Measurements from ENCODE around the gene BHLHA15. TPM values are rescaled to one million over a fixed set of nuclear protein-coding genes. Genes with fewer than 3 reads are reported as not detected.

The BHLHA15 gene
- total RNA-seq, 1 donor from 2014 or later: not detected

DNA sequence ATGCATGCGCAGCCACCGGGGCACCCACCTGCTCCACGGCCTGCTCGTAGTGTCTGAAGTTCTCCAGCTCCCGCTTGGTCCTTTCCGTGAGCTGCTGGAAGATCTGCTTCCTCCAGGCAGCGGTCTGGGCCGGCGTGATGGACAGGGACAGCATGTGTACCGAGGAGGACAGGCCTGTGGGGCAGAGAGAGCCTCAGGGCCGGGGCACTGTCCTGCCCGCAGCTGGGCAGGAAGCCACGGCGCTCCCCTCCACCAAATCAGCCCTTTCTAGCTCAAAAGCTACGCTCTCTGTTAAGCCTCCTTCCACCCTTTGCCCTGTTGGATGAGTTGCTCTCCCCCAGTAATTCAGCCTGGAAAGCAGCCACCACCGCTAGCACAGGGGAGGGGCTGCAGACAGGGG lies 21.6 kb downstream of the BHLHA15 start:
- H3K4me3 ChIP-seq: no peak overlapping the region
- H3K27me3 ChIP-seq (ENCODE audit: low read depth): no peaks in the 10 kb centered on the region
- no peak for DNase-seq
- H3K4me1 ChIP-seq: no peaks in the 10 kb centered on the region
- no peak overlapping the region for H3K27ac ChIP-seq (replicated peaks)
- intact Hi-C loops (cut with micrococcal nuclease): no loop called here
- H3K36me3 ChIP-seq: peaks cover 86% of the 10 kb centered on the region
- TF ChIP-seq, protein P1, sequence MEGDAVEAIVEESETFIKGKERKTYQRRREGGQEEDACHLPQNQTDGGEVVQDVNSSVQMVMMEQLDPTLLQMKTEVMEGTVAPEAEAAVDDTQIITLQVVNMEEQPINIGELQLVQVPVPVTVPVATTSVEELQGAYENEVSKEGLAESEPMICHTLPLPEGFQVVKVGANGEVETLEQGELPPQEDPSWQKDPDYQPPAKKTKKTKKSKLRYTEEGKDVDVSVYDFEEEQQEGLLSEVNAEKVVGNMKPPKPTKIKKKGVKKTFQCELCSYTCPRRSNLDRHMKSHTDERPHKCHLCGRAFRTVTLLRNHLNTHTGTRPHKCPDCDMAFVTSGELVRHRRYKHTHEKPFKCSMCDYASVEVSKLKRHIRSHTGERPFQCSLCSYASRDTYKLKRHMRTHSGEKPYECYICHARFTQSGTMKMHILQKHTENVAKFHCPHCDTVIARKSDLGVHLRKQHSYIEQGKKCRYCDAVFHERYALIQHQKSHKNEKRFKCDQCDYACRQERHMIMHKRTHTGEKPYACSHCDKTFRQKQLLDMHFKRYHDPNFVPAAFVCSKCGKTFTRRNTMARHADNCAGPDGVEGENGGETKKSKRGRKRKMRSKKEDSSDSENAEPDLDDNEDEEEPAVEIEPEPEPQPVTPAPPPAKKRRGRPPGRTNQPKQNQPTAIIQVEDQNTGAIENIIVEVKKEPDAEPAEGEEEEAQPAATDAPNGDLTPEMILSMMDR (IDR thresholded peaks at IDR 0.05; ENCODE audit: borderline replicate concordance): no peak
- H3K9me3 ChIP-seq (replicated peaks): no peaks in the 10 kb centered on the region

DNA sequence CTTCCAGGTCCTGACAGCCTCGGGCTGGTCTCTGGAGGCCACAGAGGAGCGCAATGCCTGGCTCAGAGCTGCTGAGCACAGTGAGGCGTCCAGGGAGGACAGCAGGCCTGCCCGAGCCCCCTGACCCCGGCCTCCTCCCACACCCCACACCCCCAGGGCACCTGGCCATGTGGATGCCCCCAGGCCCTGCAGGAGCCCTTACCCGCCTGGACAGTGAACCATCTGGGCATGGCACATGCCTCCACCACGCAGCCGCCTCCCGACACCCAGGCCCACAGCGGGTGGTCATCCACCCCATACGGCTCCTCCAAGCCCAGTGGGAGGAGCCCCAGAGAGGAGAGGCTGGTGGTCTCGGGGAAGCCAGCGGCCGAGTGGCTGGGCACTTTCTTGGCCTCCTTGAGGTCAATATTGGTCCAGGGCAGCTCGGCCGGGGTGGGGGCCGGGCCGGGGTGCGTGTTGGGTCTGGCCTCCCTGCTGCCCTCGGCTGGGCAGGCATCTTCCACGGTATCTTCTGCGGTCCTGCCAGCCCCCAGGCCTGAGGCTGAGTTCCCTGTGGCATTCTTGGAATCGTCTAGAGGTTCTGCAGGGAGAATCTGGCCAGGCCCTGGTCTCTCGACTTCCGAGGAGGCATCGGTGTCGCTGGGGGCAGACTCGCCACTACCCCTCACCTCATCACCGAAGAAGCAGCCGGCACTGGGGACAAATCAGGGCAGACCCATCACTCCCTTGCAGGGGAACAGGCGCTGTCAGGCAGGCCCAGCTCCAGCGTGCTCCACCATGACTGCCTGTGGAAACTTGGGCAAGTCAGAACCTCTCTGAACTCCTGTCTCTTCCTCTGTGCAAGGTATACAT lies 22.2 kb downstream of the BHLHA15 start:
- peaks cover 86% of the 10 kb centered on the region for H3K36me3 ChIP-seq

DNA sequence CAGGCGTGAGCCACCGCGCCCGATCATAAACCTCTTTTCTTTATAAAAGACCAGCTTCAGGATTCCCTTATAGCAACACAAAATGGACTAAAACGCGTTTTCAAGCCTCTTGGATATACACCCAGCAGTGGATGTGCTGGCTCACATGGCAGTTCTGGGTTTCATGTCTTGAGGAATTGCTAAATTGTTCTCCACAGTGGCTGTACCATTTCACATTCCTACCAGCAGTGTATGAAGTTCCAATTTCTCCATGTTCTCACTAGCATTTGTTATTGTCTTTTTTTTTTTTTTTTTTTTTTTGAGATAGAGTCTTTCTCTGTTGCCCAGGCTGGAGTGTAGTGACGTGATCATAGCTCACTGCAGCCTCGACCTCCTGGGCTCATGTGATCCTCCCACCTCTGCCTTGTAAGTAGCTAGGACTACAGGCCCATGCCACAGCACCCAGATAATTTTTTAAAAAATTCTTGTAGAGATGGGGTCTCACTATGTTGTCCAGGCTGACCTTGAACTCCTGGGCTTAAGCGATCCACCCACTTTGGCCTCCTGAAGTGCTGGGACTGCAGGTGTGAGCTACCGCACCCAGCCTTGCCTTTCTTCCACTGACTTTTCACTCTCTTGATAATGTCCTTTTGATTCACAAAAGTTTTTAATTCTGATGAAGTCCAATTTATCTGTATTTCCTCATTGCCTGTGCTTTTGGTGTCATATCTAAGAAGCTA lies 23.3 kb downstream of the BHLHA15 start:
- DNase-seq: no peak
- Histone ChIP-seq H3K27me3 (ENCODE audit: low read depth) (no peaks in the 10 kb centered on the region), H3K4me1 (no peaks in the 10 kb centered on the region), H3K4me3 (no peak overlapping the region), H3K27ac (replicated peaks) (no peak overlapping the region), H3K9me3 (replicated peaks) (no peaks in the 10 kb centered on the region), H3K36me3 (peaks cover 87% of the 10 kb centered on the region)
- intact Hi-C loops (cut with micrococcal nuclease): no loop called here
- TF ChIP-seq, protein P1 (IDR thresholded peaks at IDR 0.05; ENCODE audit: borderline replicate concordance): no peak

More for the DNA sequence above, 22.2 kb downstream of the BHLHA15 start:
- no peak for DNase-seq
- Histone ChIP-seq H3K27ac (replicated peaks) (no peak overlapping the region), H3K4me3 (no peak overlapping the region), H3K9me3 (replicated peaks) (no peaks in the 10 kb centered on the region), H3K27me3 (ENCODE audit: low read depth) (no peaks in the 10 kb centered on the region), H3K4me1 (no peaks in the 10 kb centered on the region)
- intact Hi-C loops (cut with micrococcal nuclease): no loop called here
- TF ChIP-seq, protein P1 (IDR thresholded peaks at IDR 0.05; ENCODE audit: borderline replicate concordance): no peak

DNA sequence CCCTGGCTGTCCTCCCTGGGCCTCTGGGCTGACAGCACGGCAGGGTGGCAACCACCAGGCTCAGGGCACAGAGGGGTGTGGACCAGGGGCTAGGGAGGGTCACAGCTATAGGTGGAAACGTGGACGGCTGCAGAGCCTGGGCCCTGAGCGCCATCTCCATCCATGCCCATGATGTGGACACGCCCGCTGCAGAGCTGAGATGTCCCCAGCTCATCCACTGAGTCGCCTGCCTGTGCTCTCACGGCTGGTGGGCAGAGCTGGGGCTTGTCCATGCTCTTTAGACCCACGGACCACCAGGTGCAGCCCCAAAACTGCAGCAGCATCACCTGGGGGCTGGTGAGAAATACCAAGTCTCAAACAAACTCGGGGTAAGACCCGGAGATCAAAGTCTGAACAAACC lies 24.7 kb downstream of the BHLHA15 start:
- intact Hi-C loops (cut with micrococcal nuclease): no loop called here
- H3K27ac ChIP-seq (replicated peaks): no peak overlapping the region
- no peak overlapping the region for H3K4me3 ChIP-seq
- TF ChIP-seq, protein P1 (IDR thresholded peaks at IDR 0.05; ENCODE audit: borderline replicate concordance): no peak
- no peaks in the 10 kb centered on the region for H3K4me1 ChIP-seq
- no peak for DNase-seq
- no peaks in the 10 kb centered on the region for H3K27me3 ChIP-seq (ENCODE audit: low read depth)
- no peaks in the 10 kb centered on the region for H3K9me3 ChIP-seq (replicated peaks)
- peaks cover 89% of the 10 kb centered on the region for H3K36me3 ChIP-seq

DNA sequence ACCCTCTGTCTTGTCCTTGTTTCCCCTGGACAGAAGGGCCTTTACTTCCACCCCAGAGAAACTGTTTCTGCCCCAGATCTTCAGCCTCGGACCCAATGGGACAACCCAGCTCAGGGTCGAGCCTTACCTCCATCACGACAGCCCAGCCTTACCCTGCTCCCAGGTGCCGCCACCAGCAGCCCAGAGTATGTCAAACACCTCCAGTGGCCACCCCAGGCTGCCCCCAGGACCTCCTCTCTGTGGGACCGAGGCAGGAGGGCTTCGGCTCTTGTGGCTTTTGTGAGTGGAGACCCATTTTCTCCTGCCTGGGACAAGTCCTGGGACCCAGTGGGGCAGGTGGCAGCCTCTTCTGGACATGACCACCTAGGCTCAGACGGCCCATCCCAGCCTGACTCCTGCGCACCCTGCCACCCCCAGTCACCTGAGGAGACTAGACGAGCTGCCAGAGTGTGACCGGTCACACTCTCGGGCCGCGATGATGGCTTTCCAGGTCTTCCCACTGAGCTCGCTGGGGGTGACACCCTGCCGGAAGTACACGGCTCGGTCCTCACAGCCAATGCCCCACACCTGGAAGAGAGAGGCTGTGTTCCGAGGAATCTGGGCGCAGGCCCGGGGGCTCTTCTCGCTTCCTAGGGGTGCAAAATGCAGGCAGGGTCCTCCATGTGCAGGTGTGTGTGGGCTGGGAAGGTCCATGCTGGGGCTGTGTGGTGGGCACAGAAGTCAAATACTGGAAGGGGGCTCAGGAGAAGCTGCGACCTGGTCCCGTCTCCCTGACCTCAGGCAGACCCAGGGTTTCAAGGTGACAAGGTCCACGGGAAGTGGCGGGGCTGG lies 25.3 kb downstream of the BHLHA15 start:
- Histone ChIP-seq H3K36me3 (peaks cover 89% of the 10 kb centered on the region), H3K27me3 (ENCODE audit: low read depth) (no peaks in the 10 kb centered on the region), H3K4me3 (no peak overlapping the region), H3K4me1 (no peaks in the 10 kb centered on the region), H3K27ac (replicated peaks) (no peak overlapping the region), H3K9me3 (replicated peaks) (no peaks in the 10 kb centered on the region)
- intact Hi-C loops (cut with micrococcal nuclease): no loop called here
- no peak for DNase-seq
- TF ChIP-seq, protein P1 (IDR thresholded peaks at IDR 0.05; ENCODE audit: borderline replicate concordance): no peak
